Mesenchymal stem cell (in vitro differentiated cells and primary cell): Measurements from ENCODE around the gene DPP10.

ENCODE experiments used
- DNase-seq: peaks from one replicate; pipeline ENCODE4 v3.0.0-alpha.2; 2013
- H2AFZ ChIP-seq: one replicate; pipeline ENCODE4 v1.6.1; 2013; ENCODE audit warnings: low read depth, mild to moderate bottlenecking, control low read depth, inconsistent platforms, low read length, moderate library complexity
- H2AK5ac ChIP-seq: 2 replicates; pipeline ENCODE4 v1.6.1; 2013; ENCODE audit warnings: low read length, moderate library complexity, mild to moderate bottlenecking, inconsistent platforms; ENCODE audit not compliant: severe bottlenecking
- H2BK120ac ChIP-seq: one replicate; pipeline ENCODE4 v1.6.1; 2013; ENCODE audit warnings: low read depth, mild to moderate bottlenecking, inconsistent platforms, low read length, moderate library complexity
- H2BK12ac ChIP-seq, 2 experiments: one replicate each; pipeline ENCODE4 v1.6.1; 2013; ENCODE audit warnings: inconsistent platforms in 2 of 2, low read length in 2 of 2, mild to moderate bottlenecking in 2 of 2, moderate library complexity in 2 of 2, control low read depth in 1 of 2
- H2BK15ac ChIP-seq: one replicate; pipeline ENCODE4 v1.6.1; 2013; ENCODE audit warnings: mild to moderate bottlenecking, low read depth, inconsistent platforms; ENCODE audit not compliant: poor library complexity, severe bottlenecking
- H2BK5ac ChIP-seq: 2 replicates; pipeline ENCODE4 v1.6.1; 2013; ENCODE audit warnings: low read depth, mild to moderate bottlenecking, low read length, control low read depth, inconsistent platforms; ENCODE audit not compliant: poor library complexity, severe bottlenecking
- H3K14ac ChIP-seq, 2 experiments: one replicate each; pipeline ENCODE4 v1.6.1; 2013; ENCODE audit warnings: inconsistent platforms in 2 of 2, low read length in 2 of 2, control low read depth in 1 of 2, mild to moderate bottlenecking in 1 of 2, moderate library complexity in 1 of 2
- H3K18ac ChIP-seq, 2 experiments: one replicate each; pipeline ENCODE4 v1.6.1; 2013; ENCODE audit warnings: inconsistent platforms in 2 of 2, low read length in 2 of 2, control low read depth in 1 of 2, low read depth in 1 of 2, mild to moderate bottlenecking in 1 of 2
- H3K23ac ChIP-seq, 2 experiments: one replicate each; pipeline ENCODE4 v1.6.1; 2013; ENCODE audit warnings: inconsistent platforms in 2 of 2, low read length in 2 of 2, mild to moderate bottlenecking in 2 of 2, moderate library complexity in 2 of 2, control low read depth in 1 of 2
- H3K27ac ChIP-seq: 2 replicates; pipeline ENCODE4 v1.5.1; 2013; ENCODE audit warnings: mild to moderate bottlenecking, moderate library complexity, low read length, control low read depth, inconsistent platforms; ENCODE audit not compliant: poor library complexity, severe bottlenecking
- H3K27me3 ChIP-seq, 2 experiments: 2 replicates each; pipeline versions ENCODE4 v1.6.1 to v1.7.0; 2013; ENCODE audit warnings: low read length in 2 of 2, mild to moderate bottlenecking in 2 of 2, moderate library complexity in 2 of 2, control low read depth in 1 of 2, inconsistent platforms in 1 of 2; ENCODE audit not compliant: control insufficient read depth in 1 of 2, insufficient read depth in 1 of 2
- H3K36me3 ChIP-seq, 2 experiments: 2 replicates each; pipeline versions ENCODE4 v1.6.1 to v1.7.0; 2013; ENCODE audit warnings: low read length in 2 of 2, control low read depth in 1 of 2, inconsistent platforms in 1 of 2, low read depth in 1 of 2, mild to moderate bottlenecking in 1 of 2; ENCODE audit not compliant: insufficient read depth in 2 of 2, control insufficient read depth in 1 of 2
- H3K4ac ChIP-seq, 2 experiments: one replicate each; pipeline ENCODE4 v1.6.1; 2013; ENCODE audit warnings: inconsistent platforms in 2 of 2, low read length in 2 of 2, mild to moderate bottlenecking in 2 of 2, moderate library complexity in 2 of 2, control low read depth in 1 of 2, low read depth in 1 of 2
- H3K4me1 ChIP-seq: 2 replicates; pipeline ENCODE4 v1.6.1; 2013; ENCODE audit warnings: low read depth, low read length, control low read depth; ENCODE audit not compliant: control insufficient read depth, insufficient read depth
- H3K4me2 ChIP-seq: 2 replicates; pipeline ENCODE4 v1.6.1; 2013; ENCODE audit warnings: low read length, mild to moderate bottlenecking, inconsistent platforms; ENCODE audit not compliant: poor library complexity, severe bottlenecking
- H3K4me3 ChIP-seq, 2 experiments: 2 replicates each; pipeline versions ENCODE4 v1.5.1 to v1.7.0; 2013; ENCODE audit warnings: low read length in 2 of 2, mild to moderate bottlenecking in 2 of 2, control low read depth in 1 of 2, low read depth in 1 of 2; ENCODE audit not compliant: insufficient read depth in 1 of 2
- H3K79me1 ChIP-seq: replicated peaks from 2 replicates; pipeline ENCODE4 v1.6.1; 2013; ENCODE audit warnings: mild to moderate bottlenecking, control low read depth, low read length, inconsistent platforms; ENCODE audit not compliant: poor library complexity, severe bottlenecking
- H3K9ac ChIP-seq: 2 replicates; pipeline ENCODE4 v1.7.0; 2013; ENCODE audit warnings: mild to moderate bottlenecking, low read length, moderate library complexity
- H3K9me3 ChIP-seq: 2 replicates; pipeline ENCODE4 v1.7.0; 2013; ENCODE audit warnings: mild to moderate bottlenecking, low read length; ENCODE audit not compliant: control insufficient read depth
- H4K8ac ChIP-seq: one replicate; pipeline ENCODE4 v1.6.1; 2013; ENCODE audit warnings: inconsistent platforms, mild to moderate bottlenecking, low read length, moderate library complexity
- H4K91ac ChIP-seq: one replicate; pipeline ENCODE4 v1.6.1; 2013; ENCODE audit warnings: mild to moderate bottlenecking, low read length, inconsistent platforms
- WGBS: methylation state at CpG from one replicate; pipeline ENCODE4 v1.1.7; 2013; ENCODE audit warnings: mixed read lengths; 5-methylcytosine and 5-hydroxymethylcytosine counted together

The DPP10 gene

DNA sequence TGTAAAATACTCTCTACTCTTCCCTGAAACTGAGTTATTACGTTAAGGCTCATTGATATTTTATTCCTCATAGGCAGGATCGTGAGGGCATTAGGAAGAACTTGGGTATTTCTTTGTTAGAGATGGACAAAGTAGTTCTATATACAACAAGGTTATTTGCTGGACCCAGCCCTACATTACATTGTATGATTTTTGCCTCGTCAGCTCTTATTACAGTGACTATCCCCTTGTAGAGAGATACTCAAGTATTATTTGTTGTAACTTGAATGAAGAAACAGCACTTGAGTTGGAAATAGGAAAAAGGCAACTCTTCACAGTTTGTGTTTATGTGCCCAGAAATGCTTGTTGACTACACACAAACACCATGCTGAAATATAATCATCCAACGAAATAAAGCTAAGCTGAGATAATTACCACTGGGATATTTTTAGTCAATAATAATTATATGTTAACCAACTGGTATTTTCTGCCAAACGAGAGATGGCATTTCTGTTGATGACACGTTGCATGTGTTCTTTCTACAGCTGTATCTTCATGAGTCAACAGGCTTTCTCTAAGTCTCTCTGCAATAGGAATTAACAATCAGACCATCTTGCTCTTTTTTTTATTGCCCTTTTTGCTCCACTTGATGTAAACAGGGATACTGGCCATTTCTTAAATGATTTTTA is 947.6 kb downstream of the DPP10 start:
- no peak overlapping the region for H2BK5ac ChIP-seq
- peaks cover 9% of the 10 kb centered on the region for H3K9me3 ChIP-seq
- WGBS: 74% methylated on average over 2 of the region's 6 CpGs
- no peak overlapping the region for H3K9ac ChIP-seq
- H3K18ac ChIP-seq: no peak overlapping the region
- H2AFZ ChIP-seq: no peak overlapping the region
- H2BK15ac ChIP-seq: no peak overlapping the region
- no peak overlapping the region for H2BK120ac ChIP-seq
- no peaks in the 10 kb centered on the region for H3K4me1 ChIP-seq
- no peaks in the 10 kb centered on the region for H3K79me1 ChIP-seq
- no peak overlapping the region for H3K4ac ChIP-seq
- no peak for DNase-seq
- H3K14ac ChIP-seq: no peak overlapping the region
- H3K27ac ChIP-seq: no peak overlapping the region
- no peak overlapping the region for H4K8ac ChIP-seq
- no peak overlapping the region for H2AK5ac ChIP-seq
- H3K36me3 ChIP-seq: no peaks in the 10 kb centered on the region
- no peak overlapping the region for H3K4me2 ChIP-seq
- no peaks in the 10 kb centered on the region for H3K27me3 ChIP-seq
- no peak overlapping the region for H3K4me3 ChIP-seq
- no peak overlapping the region for H3K23ac ChIP-seq
- no peak overlapping the region for H4K91ac ChIP-seq
- no peak overlapping the region for H2BK12ac ChIP-seq

- no peak overlapping the region for H2BK15ac ChIP-seq
- no peak overlapping the region for H3K9ac ChIP-seq
- H3K23ac ChIP-seq: no peak overlapping the region
- H4K8ac ChIP-seq: no peak overlapping the region
- H3K36me3 ChIP-seq: no peaks in the 10 kb centered on the region
- peaks cover 12% of the 10 kb centered on the region for H3K9me3 ChIP-seq
- no peak overlapping the region for H3K27ac ChIP-seq
- no peaks in the 10 kb centered on the region for H3K79me1 ChIP-seq
- H2BK5ac ChIP-seq: no peak overlapping the region
- DNase-seq: no peak
- H3K4me2 ChIP-seq: no peak overlapping the region
- H2AK5ac ChIP-seq: no peak overlapping the region
- H2AFZ ChIP-seq: no peak overlapping the region
- H3K4me3 ChIP-seq: no peak overlapping the region
- H3K14ac ChIP-seq: no peak overlapping the region
- no peaks in the 10 kb centered on the region for H3K4me1 ChIP-seq
- H3K4ac ChIP-seq: no peak overlapping the region
- no peak overlapping the region for H2BK12ac ChIP-seq
- no peaks in the 10 kb centered on the region for H3K27me3 ChIP-seq
- no peak overlapping the region for H2BK120ac ChIP-seq
- no peak overlapping the region for H3K18ac ChIP-seq
- 10% methylated on average over 4 of the region's 5 CpGs for WGBS
- H4K91ac ChIP-seq: no peak overlapping the region
Measured at GRCh38 chr2:115396579-115396978, 954.1 kb downstream of the DPP10 start.

GRCh38 chr2:115400940-115401339 is 958.5 kb downstream of the DPP10 start:
- H3K4me3 ChIP-seq: no peak overlapping the region

GRCh38 chr2:115412501-115412900 is 970.1 kb downstream of the DPP10 start:
- Histone ChIP-seq H3K36me3 (no peaks in the 10 kb centered on the region), H3K18ac (no peak overlapping the region)

More at GRCh38 chr2:115400940-115401339, 958.5 kb downstream of the DPP10 start:
- no peak overlapping the region for H3K9ac ChIP-seq
- H3K4ac ChIP-seq: no peak overlapping the region
- no peaks in the 10 kb centered on the region for H3K27me3 ChIP-seq
- WGBS: 94% methylated on average over 2 of the region's 2 CpGs
- no peak overlapping the region for H2BK120ac ChIP-seq
- DNase-seq: no peak
- peaks cover 13% of the 10 kb centered on the region for H3K9me3 ChIP-seq
- H2BK5ac ChIP-seq: no peak overlapping the region
- H3K27ac ChIP-seq: no peak overlapping the region
- H2AFZ ChIP-seq: no peak overlapping the region
- H3K18ac ChIP-seq: no peak overlapping the region
- no peak overlapping the region for H2BK15ac ChIP-seq
- no peaks in the 10 kb centered on the region for H3K36me3 ChIP-seq
- H2BK12ac ChIP-seq: no peak overlapping the region
- H4K8ac ChIP-seq: no peak overlapping the region
- H4K91ac ChIP-seq: no peak overlapping the region
- no peak overlapping the region for H3K23ac ChIP-seq
- no peak overlapping the region for H3K14ac ChIP-seq
- no peaks in the 10 kb centered on the region for H3K79me1 ChIP-seq
- H3K4me2 ChIP-seq: no peak overlapping the region
- no peak overlapping the region for H2AK5ac ChIP-seq
- no peaks in the 10 kb centered on the region for H3K4me1 ChIP-seq

More at GRCh38 chr2:115412501-115412900, 970.1 kb downstream of the DPP10 start:
- Histone ChIP-seq H3K14ac (no peak overlapping the region), H3K27ac (no peak overlapping the region), H3K4me1 (no peaks in the 10 kb centered on the region), H2BK120ac (no peak overlapping the region), H3K23ac (no peak overlapping the region), H3K4ac (no peak overlapping the region), H4K8ac (no peak overlapping the region), H3K79me1 (no peaks in the 10 kb centered on the region), H3K4me2 (no peak overlapping the region), H2BK5ac (no peak overlapping the region), H3K9me3 (peaks cover 30% of the 10 kb centered on the region), H4K91ac (no peak overlapping the region), H2AFZ (no peak overlapping the region), H2BK15ac (no peak overlapping the region), H3K4me3 (no peak overlapping the region), H3K27me3 (no peaks in the 10 kb centered on the region), H3K9ac (no peak overlapping the region), H2AK5ac (no peak overlapping the region), H2BK12ac (no peak overlapping the region)
- WGBS: 30% methylated on average over 1 of the region's 1 CpG
- DNase-seq: no peak
